Mucosa of rectum (tissue), 2 donors: Measurements from ENCODE around the gene CPN1.
A peak's percentile ranks its signal among the peaks of the same experiment; 100 is the strongest.

Experiments
- H3K27ac ChIP-seq, 2 donors: one replicate each; pipeline ENCODE4 v1.7.0; 2013; ENCODE audit warnings: inconsistent platforms in 2 of 2, low read depth in 2 of 2, low read length in 2 of 2
- H3K27me3 ChIP-seq, 2 donors: one replicate each; pipeline ENCODE4 v1.7.0; 2013; ENCODE audit warnings: low read length in 2 of 2; ENCODE audit not compliant: control insufficient read depth in 2 of 2, insufficient read depth in 2 of 2
- H3K36me3 ChIP-seq, 2 donors: one replicate each; pipeline ENCODE4 v1.7.0; 2013; ENCODE audit warnings: low read length in 2 of 2; ENCODE audit not compliant: control insufficient read depth in 2 of 2, insufficient read depth in 2 of 2
- H3K4me1 ChIP-seq, 2 donors: one replicate each; pipeline ENCODE4 v1.7.0; 2013; ENCODE audit warnings: low read length in 2 of 2, mild to moderate bottlenecking in 1 of 2; ENCODE audit not compliant: control insufficient read depth in 2 of 2, insufficient read depth in 2 of 2
- H3K4me3 ChIP-seq, 2 donors: one replicate each; pipeline ENCODE4 v1.7.0; 2013; ENCODE audit warnings: low read length in 2 of 2
- H3K9ac ChIP-seq, 2 donors: one replicate each; pipeline ENCODE4 v1.7.0; 2013; ENCODE audit warnings: low read length in 2 of 2, low read depth in 1 of 2, mild to moderate bottlenecking in 1 of 2
- H3K9me3 ChIP-seq, 2 donors: one replicate each; pipeline ENCODE4 v1.7.0; 2013; ENCODE audit warnings: low read length in 2 of 2; ENCODE audit not compliant: control insufficient read depth in 2 of 2
- donor health status: healthy.
- donor health status: Normal muscosa, but diverticular disease.

CPN1 gene

DNA sequence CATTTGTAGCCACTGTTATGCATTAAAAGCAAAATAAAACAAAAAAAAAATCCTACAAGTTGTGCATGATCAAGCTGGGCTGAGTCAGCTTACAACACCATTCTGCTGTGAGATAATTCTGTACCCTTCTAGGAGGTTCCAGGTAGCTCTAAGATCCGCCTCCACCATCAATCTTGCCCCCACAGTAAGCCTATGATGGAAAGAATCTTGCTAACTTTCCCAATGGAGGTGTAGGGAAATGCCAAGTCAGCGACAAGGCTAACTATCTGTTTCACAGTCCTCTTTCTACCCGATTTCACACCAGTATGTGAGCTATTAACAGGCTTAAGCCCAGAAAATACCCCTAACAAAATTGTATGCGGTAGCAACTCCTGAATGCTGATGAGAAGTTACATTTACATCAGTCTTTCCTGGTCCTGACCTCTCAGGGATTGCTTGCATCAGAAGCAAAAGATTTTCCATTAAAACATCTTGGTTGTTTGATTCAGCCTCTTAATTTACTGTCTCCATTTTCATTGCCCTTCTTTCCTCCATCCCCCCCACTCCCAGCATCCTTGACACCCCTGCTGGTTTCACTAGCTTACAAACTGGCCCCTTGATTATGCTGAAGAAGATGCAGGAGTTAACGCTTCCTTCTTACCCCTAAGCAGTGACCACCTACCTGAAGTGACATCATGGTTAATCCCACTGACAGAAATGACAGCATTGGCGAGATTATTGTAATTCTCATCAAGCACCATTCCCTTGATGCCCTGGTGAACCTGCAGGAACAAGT is 27.8 kb downstream of the CPN1 start:
- Histone ChIP-seq H3K4me3 (no peak overlapping the region), H3K27me3 (no peaks in the 10 kb centered on the region), H3K4me1 (no peaks in the 10 kb centered on the region), H3K9me3 (no peaks in the 10 kb centered on the region), H3K9ac (no peak overlapping the region), H3K27ac (no peak overlapping the region), H3K36me3 (no peaks in the 10 kb centered on the region)

DNA sequence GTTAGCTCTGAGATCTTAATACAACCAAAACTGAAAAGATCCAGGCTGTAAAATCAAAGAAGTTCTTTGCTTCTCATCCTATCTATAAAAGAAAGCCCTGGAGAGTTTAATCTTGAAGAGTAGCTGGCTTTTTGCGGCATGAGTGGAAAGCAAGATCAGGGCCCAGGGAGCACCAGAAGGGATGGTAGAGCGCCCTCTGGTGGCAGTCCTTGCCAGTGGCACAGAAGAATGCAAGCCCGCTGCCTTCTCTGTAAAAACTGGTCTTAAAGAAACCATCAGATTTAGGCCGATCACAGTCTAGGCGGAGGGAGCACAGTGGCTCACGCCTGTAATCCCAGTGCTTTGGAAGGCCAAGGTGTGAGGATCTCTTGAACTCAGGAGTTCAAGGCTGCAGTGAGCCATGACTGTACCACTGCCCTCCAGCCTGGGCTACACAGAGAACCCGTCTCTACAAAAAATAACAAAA is 35.6 kb downstream of the CPN1 start:
- Histone ChIP-seq H3K4me1 (no peaks in the 10 kb centered on the region), H3K27me3 (no peaks in the 10 kb centered on the region), H3K36me3 (no peaks in the 10 kb centered on the region), H3K9me3 (no peaks in the 10 kb centered on the region), H3K27ac (no peak overlapping the region), H3K9ac (no peak overlapping the region), H3K4me3 (no peak overlapping the region)

DNA sequence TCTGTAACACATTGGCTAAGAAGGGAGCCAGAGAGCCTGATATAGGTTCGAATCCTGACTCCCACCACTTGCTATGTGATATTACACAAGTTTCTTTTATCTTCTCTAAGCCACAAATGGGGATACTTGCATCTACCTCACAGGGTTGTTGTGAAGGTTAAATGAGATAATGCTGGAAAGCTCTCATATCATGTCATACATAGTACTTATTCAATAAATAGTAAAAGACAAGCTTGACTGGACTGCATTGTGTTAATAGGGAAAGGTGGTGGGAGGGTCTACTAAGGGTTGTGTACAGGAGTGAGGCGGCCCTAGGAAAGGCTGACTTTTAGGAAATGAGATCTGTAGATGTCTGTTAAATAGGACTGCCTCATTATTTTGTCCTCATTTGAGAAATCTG is 36.1 kb downstream of the CPN1 start:
- no peaks in the 10 kb centered on the region for H3K36me3 ChIP-seq
- no peaks in the 10 kb centered on the region for H3K4me1 ChIP-seq
- no peak overlapping the region for H3K4me3 ChIP-seq
- no peaks in the 10 kb centered on the region for H3K27me3 ChIP-seq
- no peak overlapping the region for H3K27ac ChIP-seq
- H3K9ac ChIP-seq = no peak overlapping the region
- no peaks in the 10 kb centered on the region for H3K9me3 ChIP-seq

DNA sequence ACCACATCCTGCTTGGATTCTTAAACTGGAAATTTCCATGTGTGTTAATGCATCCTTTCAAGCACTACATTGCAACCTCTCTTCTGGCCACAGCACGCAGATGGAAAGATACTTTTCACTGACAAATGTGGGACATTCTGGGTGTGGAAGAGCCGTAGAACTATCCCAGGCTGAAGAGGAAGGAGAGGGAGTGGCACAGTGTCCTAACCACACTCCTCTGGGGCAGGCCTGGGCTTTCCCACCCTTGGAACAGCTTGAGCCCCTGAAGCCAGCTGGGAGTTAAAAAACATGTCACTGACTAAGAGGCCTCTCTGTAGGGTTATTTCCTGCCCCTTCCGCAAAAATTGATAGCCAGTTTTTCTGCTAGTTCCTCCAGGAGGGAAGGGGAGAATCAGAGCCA is 37.9 kb downstream of the CPN1 start:
- H3K9ac ChIP-seq = no peak overlapping the region
- H3K27ac ChIP-seq = peak overlapping the region in 1 of 2 donors; percentile 53
- H3K27me3 ChIP-seq = no peaks in the 10 kb centered on the region
- H3K36me3 ChIP-seq = no peaks in the 10 kb centered on the region
- peaks cover 2 to 5% of the 10 kb centered on the region in 2 donors for H3K4me1 ChIP-seq
- no peak overlapping the region for H3K4me3 ChIP-seq
- no peaks in the 10 kb centered on the region for H3K9me3 ChIP-seq

DNA sequence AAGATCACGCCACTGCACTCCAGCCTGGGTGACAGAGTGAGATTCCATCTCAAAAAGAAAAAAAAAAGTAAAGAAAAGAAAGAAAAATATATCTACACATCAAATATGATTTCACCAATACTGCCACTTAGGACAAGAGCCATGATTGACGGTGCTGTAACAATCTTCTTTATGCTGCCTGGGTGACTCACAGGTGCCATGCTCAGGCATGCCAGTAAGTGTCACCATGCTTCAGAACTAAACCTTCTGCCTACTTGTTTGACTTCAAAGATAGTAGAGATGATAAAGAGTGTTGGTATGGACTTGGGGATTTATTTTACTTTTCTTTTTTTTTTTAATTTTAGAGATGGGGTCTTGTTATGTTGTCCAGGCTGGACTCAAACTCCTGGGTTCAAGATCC is 38.3 kb downstream of the CPN1 start:
- Histone ChIP-seq H3K4me3 (no peak overlapping the region), H3K27ac (no peak overlapping the region), H3K4me1 (peaks cover 7 to 9% of the 10 kb centered on the region in 2 donors), H3K9ac (no peak overlapping the region), H3K27me3 (no peaks in the 10 kb centered on the region), H3K36me3 (no peaks in the 10 kb centered on the region), H3K9me3 (no peaks in the 10 kb centered on the region)

DNA sequence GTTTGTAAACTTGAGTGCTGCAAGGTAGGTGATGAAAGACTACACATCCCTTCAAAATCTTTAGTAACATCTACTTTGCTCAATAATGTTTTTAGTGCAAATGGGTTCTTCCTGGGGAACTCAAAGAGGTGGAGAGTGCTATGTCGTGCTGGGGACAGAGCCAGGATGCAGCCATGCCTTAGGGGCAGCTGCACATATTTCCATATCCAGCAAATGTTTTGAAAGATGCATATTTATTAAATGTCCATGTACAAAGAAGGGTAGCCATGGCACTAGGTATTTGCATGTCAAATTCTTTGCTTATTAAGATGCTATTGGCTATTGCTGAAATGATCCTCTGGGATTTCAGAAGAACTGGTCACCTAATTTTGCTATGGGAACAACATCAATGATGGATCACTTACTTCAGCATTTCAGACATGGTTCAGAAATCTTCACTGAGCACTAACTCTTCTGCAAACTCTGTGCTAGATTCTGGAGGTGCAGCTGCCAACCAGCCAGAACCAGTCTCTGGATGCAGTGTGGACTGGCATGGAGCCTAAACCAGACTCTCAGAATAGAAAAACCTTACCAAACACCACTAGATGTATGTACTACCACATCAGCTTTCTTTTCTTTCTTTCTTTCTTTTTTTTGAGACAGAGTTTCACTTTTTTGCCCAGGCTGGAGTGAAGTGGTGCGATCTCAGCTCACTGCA is 40.2 kb downstream of the CPN1 start:
- Histone ChIP-seq H3K9ac (no peak overlapping the region), H3K27me3 (no peaks in the 10 kb centered on the region), H3K9me3 (no peaks in the 10 kb centered on the region), H3K4me1 (peaks cover 11 to 14% of the 10 kb centered on the region in 2 donors), H3K36me3 (no peaks in the 10 kb centered on the region), H3K4me3 (no peak overlapping the region), H3K27ac (no peak overlapping the region)

DNA sequence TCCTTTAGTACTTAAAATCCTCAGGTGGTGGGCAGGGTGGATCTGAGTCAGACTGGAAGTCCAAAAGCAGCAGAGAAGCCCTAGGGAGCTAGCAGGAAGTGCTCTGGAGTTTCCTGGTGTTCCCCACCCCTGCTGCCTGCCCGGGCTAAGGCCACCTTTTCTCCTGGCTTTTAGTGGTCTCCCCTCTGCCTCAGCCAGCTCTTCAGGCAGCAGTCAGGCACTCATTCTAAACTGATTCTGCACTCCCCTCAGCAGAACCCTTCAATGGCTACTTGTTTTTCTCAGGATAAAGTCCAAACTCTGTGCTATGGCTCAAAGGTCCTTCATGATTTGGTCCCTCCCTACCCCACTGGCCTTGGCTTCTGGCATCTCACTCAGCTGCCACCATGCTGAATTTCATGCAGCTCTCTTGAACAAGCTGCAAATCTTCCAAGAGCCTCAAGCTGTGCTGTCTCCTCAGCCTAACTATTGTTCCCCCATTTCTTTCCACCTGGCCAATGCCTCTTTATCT is 43.1 kb downstream of the CPN1 start:
- Histone ChIP-seq H3K9me3 (no peaks in the 10 kb centered on the region), H3K27ac (peak overlapping the region; percentile 54 to 55), H3K4me1 (peaks cover 11 to 15% of the 10 kb centered on the region in 2 donors), H3K27me3 (no peaks in the 10 kb centered on the region), H3K9ac (no peak overlapping the region), H3K4me3 (peak overlapping the region in 1 of 2 donors; percentile 15), H3K36me3 (no peaks in the 10 kb centered on the region)

DNA sequence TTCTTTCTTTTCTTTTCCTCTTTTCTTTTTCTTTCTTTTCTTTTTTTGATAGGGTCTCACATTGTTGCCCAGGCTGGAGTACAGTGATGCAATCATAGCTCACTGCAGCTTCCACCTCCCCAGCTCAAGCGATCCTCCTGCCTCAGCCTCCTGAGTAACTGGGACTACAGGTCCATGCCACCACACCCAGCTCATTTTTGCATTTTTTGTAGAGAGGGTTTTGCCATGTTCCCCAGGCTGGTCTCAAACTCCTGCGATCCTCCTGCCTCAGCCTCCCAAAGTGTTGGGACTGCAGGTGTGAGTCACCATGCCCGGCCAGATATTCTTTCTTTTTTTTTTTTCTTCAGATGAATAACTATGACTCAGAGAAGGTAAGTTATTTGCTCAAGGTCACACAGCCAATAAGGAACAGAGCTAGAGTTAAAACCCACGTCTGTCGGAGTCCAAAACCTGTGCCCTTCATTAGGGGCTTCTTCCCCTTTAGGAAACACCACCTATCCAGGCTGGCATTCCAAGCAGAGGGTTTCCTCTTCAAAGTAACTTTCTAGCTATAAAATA is 43.8 kb downstream of the CPN1 start:
- Histone ChIP-seq H3K9me3 (no peaks in the 10 kb centered on the region), H3K4me1 (peaks cover 11 to 15% of the 10 kb centered on the region in 2 donors), H3K27ac (peak overlapping the region; percentile 54 to 55), H3K36me3 (no peaks in the 10 kb centered on the region), H3K27me3 (no peaks in the 10 kb centered on the region), H3K9ac (no peak overlapping the region), H3K4me3 (no peak overlapping the region)

DNA sequence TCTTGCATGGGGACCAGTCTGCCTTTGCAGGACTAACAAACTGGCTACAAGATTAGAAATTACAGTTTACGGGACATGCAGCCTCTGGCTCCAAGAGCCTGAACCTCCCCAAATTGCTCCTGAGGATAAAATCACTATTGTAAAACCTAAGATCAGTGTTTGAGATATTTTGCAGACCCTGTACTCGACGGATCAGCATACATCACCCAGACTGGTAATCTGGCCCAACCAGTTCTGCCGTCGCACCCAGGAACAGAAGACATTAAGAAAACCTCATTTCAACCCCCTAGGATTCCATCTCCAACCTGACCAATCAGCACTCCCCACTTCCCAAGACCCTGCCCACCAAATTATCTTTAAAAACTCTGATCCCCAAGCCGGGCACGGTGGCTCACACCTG is 44.8 kb downstream of the CPN1 start:
- Histone ChIP-seq H3K27me3 (no peaks in the 10 kb centered on the region), H3K9me3 (no peaks in the 10 kb centered on the region), H3K27ac (no peak overlapping the region), H3K4me1 (peaks cover 11 to 15% of the 10 kb centered on the region in 2 donors), H3K4me3 (no peak overlapping the region), H3K9ac (no peak overlapping the region), H3K36me3 (no peaks in the 10 kb centered on the region)
